ENCODE results near the gene TRIM71.
"Not testable (repeated sequence)": the region's sequence is repeated elsewhere in the genome, so short reads cannot be mapped to it uniquely, and the experiment has no call there.

The TRIM71 gene

GRCh38 chr3:32901005-32901932 is 83.5 kb downstream of the TRIM71 start:
- H3K4me3 ChIP-seq (ENCODE audit: control insufficient read depth, low read depth, low read length): no peak overlapping the region
- no peak for TF ChIP-seq CTCF (conservative IDR thresholded peaks at IDR 0.05; ENCODE audit: control insufficient read depth, insufficient read depth, low read depth, low read length)
- no peak for DNase-seq (ENCODE audit: low read depth)

DNA sequence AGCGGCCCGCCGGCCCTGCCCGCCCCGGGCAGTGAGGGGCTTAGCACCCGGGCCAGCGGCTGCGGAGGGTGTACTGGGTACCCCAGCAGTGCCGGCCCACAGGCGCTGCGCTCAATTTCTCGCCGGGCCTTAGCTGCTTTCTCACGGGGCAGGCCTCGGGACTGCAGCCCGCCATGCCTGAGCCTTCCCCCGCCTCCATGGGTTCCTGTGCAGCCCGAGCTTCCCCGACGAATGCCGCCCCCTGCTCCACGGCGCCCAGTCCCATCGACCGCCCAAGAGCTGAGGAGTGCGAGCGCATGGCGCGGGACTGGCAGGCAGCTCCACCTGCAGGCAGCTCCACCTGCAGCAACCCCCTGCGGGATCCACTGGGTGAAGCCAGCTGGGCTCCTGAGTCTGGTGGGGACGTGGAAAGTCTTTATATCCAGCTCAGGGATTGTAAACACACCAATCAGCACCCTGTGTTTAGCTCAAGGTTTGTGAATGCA is 85.1 kb downstream of the TRIM71 start:
- H3K4me3 ChIP-seq (ENCODE audit: control insufficient read depth, low read depth, low read length); DNase-seq (ENCODE audit: low read depth): not testable (repeated sequence)

GRCh38 chr3:32903953-32904352 is 86.2 kb downstream of the TRIM71 start:
- no peak for TF ChIP-seq CTCF (conservative IDR thresholded peaks at IDR 0.05; ENCODE audit: control insufficient read depth, insufficient read depth, low read depth, low read length)
- no peak overlapping the region for H3K4me3 ChIP-seq (ENCODE audit: control insufficient read depth, low read depth, low read length)
- no peak for DNase-seq (ENCODE audit: low read depth)

GRCh38 chr3:32909999-32910398 is 92.2 kb downstream of the TRIM71 start:
- DNase-seq (ENCODE audit: low read depth): no peak
- H3K4me3 ChIP-seq (ENCODE audit: control insufficient read depth, low read depth, low read length): no peak overlapping the region
- no peak for TF ChIP-seq CTCF (conservative IDR thresholded peaks at IDR 0.05; ENCODE audit: control insufficient read depth, insufficient read depth, low read depth, low read length)

DNA sequence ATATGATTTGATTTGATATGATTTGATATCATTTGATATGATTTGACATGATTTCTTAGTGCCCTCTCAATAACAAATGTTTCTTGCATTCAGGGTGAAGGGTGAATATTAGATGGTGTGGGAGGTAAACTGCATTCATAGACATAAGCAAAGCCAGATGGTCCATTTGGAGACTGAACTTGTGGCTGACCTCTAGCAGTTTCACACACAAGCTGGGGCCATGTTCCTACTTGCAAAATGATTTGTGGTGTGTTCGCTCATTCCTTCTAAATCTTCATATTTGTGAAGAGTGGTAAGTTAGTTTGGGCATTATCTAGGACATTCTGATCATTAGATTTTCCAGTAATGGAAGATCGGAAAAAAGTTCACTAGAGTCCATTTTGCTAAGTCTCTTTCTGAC is 93.2 kb downstream of the TRIM71 start:
- no peak overlapping the region for H3K4me3 ChIP-seq (ENCODE audit: control insufficient read depth, low read depth, low read length)
- DNase-seq (ENCODE audit: low read depth): peak; percentile 83
- TF ChIP-seq CTCF (conservative IDR thresholded peaks at IDR 0.05; ENCODE audit: control insufficient read depth, insufficient read depth, low read depth, low read length): no peak

GRCh38 chr3:32912046-32912445 is 94.2 kb downstream of the TRIM71 start:
- H3K4me3 ChIP-seq (ENCODE audit: control insufficient read depth, low read depth, low read length): no peak overlapping the region
- no peak for DNase-seq (ENCODE audit: low read depth)
- TF ChIP-seq CTCF (conservative IDR thresholded peaks at IDR 0.05; ENCODE audit: control insufficient read depth, insufficient read depth, low read depth, low read length): no peak

DNA sequence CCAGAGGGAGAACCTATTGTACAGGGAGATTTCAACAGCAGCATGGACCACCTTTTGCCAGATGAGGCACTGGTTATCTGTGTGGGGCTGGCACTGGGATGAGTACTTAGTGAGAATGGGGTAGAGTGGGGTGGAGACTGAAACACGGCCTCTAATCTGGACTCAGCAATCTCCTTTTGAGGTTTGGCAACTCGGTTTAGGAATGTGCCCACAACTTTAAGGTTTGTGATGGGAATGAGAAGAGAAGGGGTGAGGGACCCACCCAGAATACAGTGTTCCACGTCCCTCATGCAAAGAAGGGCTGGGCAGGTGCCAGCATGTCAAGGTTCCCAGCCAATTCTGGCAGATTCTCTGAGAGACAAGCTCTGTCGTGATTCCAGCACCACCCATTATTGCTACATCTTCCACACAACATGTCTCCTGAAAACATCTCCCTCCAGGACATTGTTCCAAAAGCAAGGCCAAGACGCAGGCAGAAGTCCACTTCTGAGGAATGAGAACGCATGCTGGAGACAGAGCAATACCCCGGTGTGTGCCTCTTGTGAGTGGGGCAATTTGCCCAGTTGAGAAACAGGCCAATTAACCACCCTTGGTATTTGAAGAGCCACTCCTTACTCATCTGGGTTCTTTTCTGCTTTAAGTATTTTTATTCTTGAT is 96.1 kb downstream of the TRIM71 start:
- no peak for TF ChIP-seq CTCF (conservative IDR thresholded peaks at IDR 0.05; ENCODE audit: control insufficient read depth, insufficient read depth, low read depth, low read length)
- peak; percentile 80 for DNase-seq (ENCODE audit: low read depth)
- no peak overlapping the region for H3K4me3 ChIP-seq (ENCODE audit: control insufficient read depth, low read depth, low read length)
